Measurements from ENCODE around the gene UAP1L1.

Gene UAP1L1

DNA sequence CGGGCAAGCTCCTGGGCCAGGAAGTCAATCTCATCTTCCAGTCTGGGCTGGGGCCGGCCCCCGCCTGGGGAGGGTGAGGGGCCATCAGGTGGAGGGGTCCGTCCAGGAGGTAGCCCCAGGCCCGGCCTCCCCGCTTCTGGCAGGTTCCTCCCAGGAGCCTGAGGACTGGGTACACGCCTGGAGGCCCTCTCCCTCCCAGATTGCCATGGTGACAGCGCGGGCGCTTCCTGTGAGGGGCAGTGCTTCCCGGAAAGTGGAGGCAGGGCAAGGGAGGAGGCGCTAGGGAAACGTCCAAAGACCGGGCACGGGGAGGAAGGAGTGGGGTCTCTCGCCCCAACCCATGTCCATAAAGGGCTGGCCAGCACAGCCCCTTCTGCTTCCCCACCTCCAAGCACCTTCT, 36.2 kb upstream of the UAP1L1 start:
- DNase-seq (ENCODE audit: low spot score) (no peak), FAIRE-seq (no peak)

DNA sequence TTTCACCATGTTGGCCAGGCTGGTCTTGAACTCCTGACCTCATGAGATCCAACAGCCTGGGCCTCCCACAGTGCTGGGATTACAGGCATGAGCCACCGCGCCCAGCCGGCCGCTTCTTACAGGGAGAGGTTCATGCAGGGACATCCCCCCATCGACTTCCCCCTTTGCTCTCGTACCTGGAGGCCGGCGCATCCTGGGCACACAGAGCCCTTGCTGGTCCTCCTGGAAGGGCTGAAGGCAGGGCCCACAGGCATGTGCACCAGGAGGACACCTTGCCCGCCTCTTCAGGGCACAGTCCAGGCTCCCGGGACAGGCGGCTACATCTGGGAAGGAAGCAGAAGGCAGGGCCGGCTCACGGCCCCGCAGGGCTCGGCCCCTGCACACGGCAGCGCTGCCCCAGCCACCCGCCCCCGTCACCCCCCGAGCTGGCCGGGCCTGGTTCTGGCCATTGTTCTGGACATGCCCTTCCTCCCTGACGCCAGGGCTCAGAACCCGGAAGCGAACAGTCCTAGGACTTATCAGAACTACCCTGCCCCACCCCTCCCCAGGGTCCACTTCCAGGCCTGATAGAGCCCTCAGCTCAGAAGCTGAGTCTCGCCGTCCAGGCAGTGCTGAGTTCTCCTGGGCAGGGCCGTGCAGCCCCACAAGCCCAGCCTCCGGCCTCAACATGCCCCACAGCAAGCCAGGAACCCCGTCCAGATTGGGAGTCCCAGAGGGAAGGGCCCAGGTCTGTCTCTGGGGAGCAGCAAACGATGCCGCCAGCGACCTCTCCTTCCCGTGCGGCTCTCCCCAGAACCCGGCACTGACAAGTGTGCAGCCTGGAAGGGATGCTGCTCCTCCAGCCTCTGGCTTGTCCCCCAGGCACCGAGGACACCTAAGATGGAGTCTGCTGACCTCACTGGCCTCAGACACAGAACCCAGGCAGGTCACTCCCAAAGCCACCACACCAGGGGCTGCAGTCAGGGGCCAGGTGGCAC, 34.3 kb upstream of the UAP1L1 start:
- FAIRE-seq (no peak), DNase-seq (ENCODE audit: low spot score) (no peak)

GRCh38 chr9:137044037-137044436, 33.3 kb upstream of the UAP1L1 start:
- FAIRE-seq = no peak

DNA sequence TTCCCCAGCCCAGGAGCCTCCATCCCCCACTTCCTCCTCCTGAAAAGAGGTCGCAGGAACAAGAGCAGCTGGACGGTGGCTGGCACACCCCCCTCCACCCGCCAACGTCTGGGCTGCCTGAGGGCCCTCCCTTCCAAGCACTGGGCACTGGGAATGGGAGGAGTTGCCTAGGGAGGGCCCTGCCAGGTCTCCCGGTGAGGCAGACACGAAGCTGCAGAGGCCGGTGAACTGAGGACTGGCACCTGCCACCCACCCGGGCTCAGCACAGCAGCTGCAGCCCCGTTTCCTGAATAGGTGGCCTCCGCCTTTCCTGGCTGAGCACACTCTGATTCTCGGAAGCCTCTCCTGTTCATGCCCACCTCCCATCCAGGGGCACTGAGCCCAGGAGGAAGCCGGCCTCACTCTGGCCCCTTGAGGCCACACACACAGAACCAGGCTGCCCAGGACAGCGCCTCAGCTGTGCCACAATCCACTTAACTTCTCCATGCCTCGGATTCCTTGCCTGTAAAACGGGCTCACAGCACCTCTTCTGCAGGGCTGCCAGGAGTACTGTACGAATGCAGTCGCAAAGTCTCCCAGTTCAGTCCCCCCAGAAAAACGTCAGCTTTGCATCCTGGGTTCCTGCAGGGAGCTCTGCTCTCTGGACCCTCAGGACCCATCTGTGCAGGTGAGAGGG, 32.7 kb upstream of the UAP1L1 start:
- DNase-seq (ENCODE audit: low spot score) = no peak
- no peak for FAIRE-seq

More at GRCh38 chr9:137044037-137044436, 33.3 kb upstream of the UAP1L1 start:
- DNase-seq (ENCODE audit: low spot score) = no peak

DNA sequence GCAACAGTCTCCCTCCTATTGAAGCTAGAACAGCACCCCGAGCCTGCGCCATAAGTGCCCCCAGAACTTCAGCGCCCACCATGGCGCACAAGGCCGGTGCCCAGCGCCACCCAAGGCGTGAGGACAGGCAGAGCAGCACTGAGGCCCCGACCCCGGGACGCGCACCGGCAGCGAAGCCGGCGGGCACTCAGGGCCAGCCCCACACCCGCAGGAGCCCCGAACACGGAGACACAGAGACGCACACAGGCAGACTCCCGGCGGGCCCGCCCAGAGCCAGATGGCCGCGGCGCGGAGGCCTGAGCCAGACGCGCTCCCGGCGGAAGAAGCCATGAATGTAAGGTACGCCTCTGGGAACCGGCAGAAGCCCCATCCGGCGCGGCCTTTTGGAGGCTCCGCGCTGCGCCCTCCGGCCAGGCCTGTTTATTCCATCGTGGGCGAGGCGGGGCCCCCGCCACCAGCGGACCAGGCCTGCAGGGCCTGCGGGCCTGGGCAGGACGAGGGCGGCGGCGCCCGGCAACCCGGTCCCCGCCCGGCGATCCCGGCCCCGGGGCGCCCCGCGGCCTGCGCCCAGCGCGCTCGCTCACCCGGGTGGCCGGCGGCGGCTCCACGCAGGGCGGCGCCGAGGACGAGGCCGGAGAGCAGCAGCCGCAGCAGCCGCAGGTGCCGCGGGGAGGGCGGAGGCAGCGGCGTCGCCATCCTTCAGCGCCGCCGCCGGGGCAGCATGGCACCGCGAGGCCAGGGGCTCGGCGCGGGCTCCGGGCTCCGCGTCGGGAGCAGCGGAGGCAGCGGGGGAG, 31.8 kb upstream of the UAP1L1 start:
- FAIRE-seq (no peak), DNase-seq (ENCODE audit: low spot score) (peak; percentile 34)

DNA sequence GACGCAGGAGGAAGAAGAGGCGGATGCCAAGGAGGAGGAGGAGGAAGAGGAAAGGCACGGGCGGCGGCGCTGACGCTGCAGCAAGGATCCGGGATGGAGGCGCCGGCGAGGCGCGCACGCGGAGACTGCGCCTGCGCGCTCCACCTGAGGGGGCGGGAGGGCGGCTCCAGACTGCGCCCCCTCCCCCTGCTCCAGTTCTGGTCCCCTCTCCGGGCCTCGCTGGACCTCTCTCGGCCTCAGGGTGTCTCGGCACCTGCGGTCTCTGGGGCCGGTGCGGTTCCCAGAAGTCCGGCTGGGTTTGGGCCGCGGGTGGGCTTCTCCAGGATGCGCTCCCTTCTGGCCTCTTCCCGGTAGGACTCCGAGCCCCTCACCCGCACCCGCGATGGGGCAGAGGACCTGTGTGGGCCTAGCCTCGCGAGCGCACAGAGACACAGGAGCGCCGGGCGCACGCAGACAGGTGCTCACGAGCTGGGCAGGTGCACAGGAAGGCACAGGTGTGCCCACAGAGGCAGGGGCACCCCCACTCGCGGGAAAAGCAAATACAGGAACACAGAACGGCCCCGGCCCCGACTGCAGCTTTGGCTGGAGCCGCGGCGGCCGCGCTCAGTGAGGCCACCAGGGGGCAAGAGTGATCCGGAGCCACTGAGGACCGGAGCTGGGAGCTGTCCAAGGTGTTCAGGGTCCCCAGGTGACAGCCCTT, 31.1 kb upstream of the UAP1L1 start, which contains the start of gene NPDC1:
TSS of gene NPDC1 (minus strand) at position 90 of the 700 bp plus-strand sequence. CDS start 188 bp downstream, outside the sequence.
- FAIRE-seq (peak; percentile 77), DNase-seq (ENCODE audit: low spot score) (peak; percentile 90)

GRCh38 chr9:137048655-137049543, 28.4 kb upstream of the UAP1L1 start:
- no peak for DNase-seq (ENCODE audit: low spot score)
- no peak for FAIRE-seq

- FAIRE-seq = peak; percentile 74
- DNase-seq (ENCODE audit: low spot score) = peak; percentile 57
These were observed 27.5 kb upstream of the UAP1L1 start for GRCh38 chr9:137049544-137050449.

GRCh38 chr9:137050570-137050969, 26.7 kb upstream of the UAP1L1 start:
- FAIRE-seq (no peak), DNase-seq (ENCODE audit: low spot score) (no peak)

- DNase-seq (ENCODE audit: low spot score) (no peak), FAIRE-seq (no peak)
These were observed 26.1 kb upstream of the UAP1L1 start for GRCh38 chr9:137051145-137051724.

- FAIRE-seq = no peak
These were observed 25.0 kb upstream of the UAP1L1 start for GRCh38 chr9:137052293-137052692.

DNA sequence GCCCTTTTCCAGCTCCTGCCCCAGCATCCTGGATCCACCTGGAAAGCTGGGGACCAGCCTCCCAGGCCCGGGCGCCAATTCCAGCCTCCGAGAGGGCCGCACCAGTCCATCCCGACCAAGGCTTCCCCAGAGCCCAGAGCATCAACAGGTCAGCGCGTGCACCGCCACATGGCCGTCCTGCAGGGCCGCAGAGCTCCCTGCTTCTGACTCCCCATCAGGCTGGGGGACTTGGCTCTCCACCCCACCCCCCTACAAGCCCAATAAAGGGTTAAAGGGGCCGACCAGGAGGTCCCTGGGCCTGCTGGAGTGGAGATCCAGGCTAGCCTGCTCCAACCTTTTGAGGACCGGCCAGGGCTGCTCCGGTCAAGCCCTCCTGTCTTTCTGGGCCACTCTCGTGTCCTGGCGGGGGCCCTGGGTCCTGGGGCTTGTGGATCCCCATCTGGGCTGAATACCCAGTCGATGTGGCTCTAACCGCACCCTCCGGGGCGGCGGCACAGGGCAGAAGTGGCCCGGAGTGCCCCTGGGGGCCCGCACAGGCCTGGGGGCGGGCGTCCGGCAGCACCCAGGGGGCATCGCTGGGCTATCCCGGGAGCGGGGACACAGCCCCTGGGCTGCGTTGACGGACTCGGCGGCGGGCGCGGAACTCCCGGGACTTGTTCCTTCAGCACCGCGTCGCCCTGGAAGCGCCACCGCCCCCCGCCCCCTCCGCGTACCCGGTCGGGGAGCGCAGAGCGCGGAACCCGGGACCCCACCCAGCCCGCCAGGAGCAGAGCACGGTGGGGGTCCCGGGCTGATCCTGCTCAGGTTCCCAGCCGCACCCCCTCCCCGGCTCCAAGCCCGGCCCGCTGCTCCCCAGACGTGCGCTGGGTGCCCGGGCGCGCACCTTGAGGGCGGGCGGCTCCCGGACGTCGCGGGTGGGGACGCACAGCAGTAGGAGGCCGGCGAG, 24.0 kb upstream of the UAP1L1 start:
- DNase-seq (ENCODE audit: low spot score) (no peak), FAIRE-seq (no peak)

More at GRCh38 chr9:137052293-137052692, 25.0 kb upstream of the UAP1L1 start:
- DNase-seq (ENCODE audit: low spot score) = no peak

- FAIRE-seq (no peak), DNase-seq (ENCODE audit: low spot score) (no peak)
These were observed 23.1 kb upstream of the UAP1L1 start, which contains the start of gene ENTPD2 for GRCh38 chr9:137053944-137054931. Gene ENTPD2, minus strand, starts transcription at chr9:137054061. Its CDS starts 64 bp downstream, at chr9:137053997.

DNA sequence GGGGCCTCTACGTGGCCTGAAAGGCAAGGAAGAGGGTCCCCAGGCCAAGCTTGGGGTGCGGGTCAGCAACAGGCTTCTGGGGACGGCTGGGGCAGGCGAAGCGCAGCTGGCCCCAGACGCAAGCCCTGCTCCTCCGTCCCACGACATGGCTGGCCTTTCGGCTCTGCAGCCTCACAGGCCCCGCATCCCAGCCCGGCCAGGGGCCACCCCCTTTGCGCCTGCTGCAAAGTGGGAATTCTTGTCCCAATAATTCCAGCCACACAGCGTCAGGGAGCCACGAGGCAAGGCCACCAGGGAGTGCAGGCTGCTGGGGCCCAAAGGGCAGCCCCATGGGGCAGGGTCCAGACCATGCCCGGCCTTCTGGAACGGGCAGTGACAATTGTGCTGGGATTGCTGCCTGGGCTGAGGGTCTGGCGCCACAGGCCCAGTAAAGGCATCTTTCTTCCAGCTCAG, 22.4 kb upstream of the UAP1L1 start:
- DNase-seq (ENCODE audit: low spot score) = no peak
- no peak for FAIRE-seq
